ENCODE data around the gene MISP3. TPM values are rescaled to one million over a fixed set of nuclear protein-coding genes. Genes with fewer than 3 reads are reported as not detected.
"Not testable (repeated sequence)": the region's sequence is repeated elsewhere in the genome, so short reads cannot be mapped to it uniquely, and the experiment has no call there.

Gene MISP3
- polyA plus RNA-seq, 2 of the 4 experiments (the other 2 are of a cell fraction): 1.9 to 2.3 TPM

DNA sequence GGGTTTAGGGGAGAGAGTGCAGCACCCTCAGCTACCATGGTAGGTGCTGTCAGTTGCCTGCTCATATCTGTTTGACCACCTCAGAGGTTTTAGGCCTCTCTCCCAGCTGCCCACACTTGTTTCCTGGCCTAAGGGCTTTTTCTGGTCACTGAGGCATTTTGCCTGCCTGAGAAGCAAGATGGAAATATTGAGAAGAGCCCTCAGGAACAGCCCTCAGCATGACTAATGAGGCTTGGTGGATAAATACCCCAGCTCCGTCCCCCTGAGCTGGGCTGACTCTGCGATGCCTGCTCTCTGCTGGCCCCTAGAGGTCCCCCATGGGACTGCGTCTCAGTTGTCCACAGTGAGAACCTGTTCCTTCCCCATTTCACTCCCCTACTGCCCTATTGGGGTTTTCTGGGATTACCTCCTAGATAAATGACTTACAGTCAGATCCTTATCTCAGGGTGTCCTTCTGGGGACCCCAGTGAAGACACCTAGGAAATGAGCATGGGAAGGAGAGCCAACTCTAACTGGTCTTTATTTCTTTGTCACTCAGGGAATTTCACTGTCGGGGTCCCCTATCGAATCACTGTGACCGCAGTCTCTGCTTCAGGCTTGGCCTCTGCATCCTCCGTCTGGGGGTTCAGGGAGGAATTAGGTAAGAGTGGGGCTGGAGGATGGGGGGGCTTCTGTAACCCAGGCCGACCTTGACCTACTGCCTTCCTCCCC lies 24.0 kb upstream of the MISP3 start:
- Histone ChIP-seq H3K9me3 (0 out of 3 replicates have a peak, but pooled peaks cover 3% of the 10 kb centered on the region), H3K4me3 (no peak overlapping the region), H3K4me2 (no peak overlapping the region), H3K27ac (no peak overlapping the region), H3K4me1 (no peaks in the 10 kb centered on the region)
- POLR2A ChIA-PET: no interaction called here
- DNase-seq (ENCODE audit: low read depth in 1 of 2, low spot score in 1 of 2) (peak; percentile 44 to 54), FAIRE-seq (no peak), ATAC-seq (peak in 1 of 2 experiments; percentile 69; a peak in 3 of 6 replicates)
- TF ChIP-seq HOXB5 (CRISPR knock-in tag; IDR thresholded peaks at IDR 0.05) (no peak), CBX8 (IDR thresholded peaks at IDR 0.05) (no peak), CHD2 (IDR thresholded peaks at IDR 0.05; ENCODE audit: low read length, partially characterized antibody) (no peak), MAFK (IDR thresholded peaks at IDR 0.05; ENCODE audit: partially characterized antibody) (no peak), RAD21 (conservative IDR thresholded peaks at IDR 0.05 in 1 of 2, IDR thresholded peaks at IDR 0.05 in 1 of 2) (peak in 1 of 2 experiments; percentile 24; a peak in 1 of 5 replicates), FOSL2 (IDR thresholded peaks at IDR 0.05) (no peak), FOSL2 (CRISPR knock-in tag; IDR thresholded peaks at IDR 0.05) (no peak), GATA3 (IDR thresholded peaks at IDR 0.05; ENCODE audit: borderline replicate concordance) (no peak)
- TF ChIP-seq, protein P1, sequence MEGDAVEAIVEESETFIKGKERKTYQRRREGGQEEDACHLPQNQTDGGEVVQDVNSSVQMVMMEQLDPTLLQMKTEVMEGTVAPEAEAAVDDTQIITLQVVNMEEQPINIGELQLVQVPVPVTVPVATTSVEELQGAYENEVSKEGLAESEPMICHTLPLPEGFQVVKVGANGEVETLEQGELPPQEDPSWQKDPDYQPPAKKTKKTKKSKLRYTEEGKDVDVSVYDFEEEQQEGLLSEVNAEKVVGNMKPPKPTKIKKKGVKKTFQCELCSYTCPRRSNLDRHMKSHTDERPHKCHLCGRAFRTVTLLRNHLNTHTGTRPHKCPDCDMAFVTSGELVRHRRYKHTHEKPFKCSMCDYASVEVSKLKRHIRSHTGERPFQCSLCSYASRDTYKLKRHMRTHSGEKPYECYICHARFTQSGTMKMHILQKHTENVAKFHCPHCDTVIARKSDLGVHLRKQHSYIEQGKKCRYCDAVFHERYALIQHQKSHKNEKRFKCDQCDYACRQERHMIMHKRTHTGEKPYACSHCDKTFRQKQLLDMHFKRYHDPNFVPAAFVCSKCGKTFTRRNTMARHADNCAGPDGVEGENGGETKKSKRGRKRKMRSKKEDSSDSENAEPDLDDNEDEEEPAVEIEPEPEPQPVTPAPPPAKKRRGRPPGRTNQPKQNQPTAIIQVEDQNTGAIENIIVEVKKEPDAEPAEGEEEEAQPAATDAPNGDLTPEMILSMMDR (IDR thresholded peaks at IDR 0.05): peak; percentile 30
- CTCF ChIA-PET: interaction anchor here (0.8 to 4.3 kb wide), 8 partner anchors 10 to 41 kb away, joined by 3 to 33 read pairs (median 4); partner anchors contain the start of genes IL27RA and MISP3
- WGBS (ENCODE audit: missing lambda C conversion rate): 83% methylated on average over 7 of the region's 8 CpGs

DNA sequence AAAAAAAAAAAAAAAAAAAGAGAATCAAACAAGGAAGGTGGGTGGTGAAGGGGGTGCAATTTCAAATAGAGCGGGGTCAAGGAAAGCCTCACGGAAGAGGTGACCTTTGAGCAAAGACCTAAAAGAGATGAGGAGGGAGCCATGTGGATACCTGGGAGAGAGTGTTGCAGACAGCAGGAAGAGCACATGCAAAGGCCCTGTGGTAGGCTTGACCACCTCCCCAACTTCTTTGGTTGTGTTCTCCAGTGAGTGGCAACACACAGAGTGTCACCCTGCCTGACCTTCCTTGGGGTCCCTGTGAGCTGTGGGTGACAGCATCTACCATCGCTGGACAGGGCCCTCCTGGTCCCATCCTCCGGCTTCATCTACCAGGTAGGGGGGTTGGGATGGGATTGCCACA lies 22.1 kb upstream of the MISP3 start:
- DNase-seq (ENCODE audit: low read depth in 1 of 2, low spot score in 1 of 2): no peak
- ChIA-PET CTCF (interaction anchor here (1.1 to 4.2 kb wide), 4 partner anchors 8 to 170 kb away, joined by 3 to 33 read pairs (median 7); no protein-coding TSS in a partner anchor), POLR2A (no interaction called here)
- no peaks in the 10 kb centered on the region for H3K4me1 ChIP-seq
- no peak overlapping the region for H3K4me3 ChIP-seq
- TF ChIP-seq POLR2AphosphoS2 (conservative IDR thresholded peaks at IDR 0.05; ENCODE audit: low read length) (no peak), ESRRA (IDR thresholded peaks at IDR 0.05; ENCODE audit: borderline replicate concordance, low read length) (no peak), NR3C1 (IDR thresholded peaks at IDR 0.05) (no peak), CHD4 (IDR thresholded peaks at IDR 0.05; ENCODE audit: borderline replicate concordance) (no peak), TP53 (CRISPR knock-in tag; IDR thresholded peaks at IDR 0.05) (no peak), EP300 (IDR thresholded peaks at IDR 0.05) (no peak), KDM5A (IDR thresholded peaks at IDR 0.05) (no peak), HOXB5 (CRISPR knock-in tag; IDR thresholded peaks at IDR 0.05) (no peak), FOXS1 (CRISPR knock-in tag; IDR thresholded peaks at IDR 0.05) (no peak), MYC (IDR thresholded peaks at IDR 0.05; ENCODE audit: borderline replicate concordance, low read length) (no peak), RNF2 (IDR thresholded peaks at IDR 0.05; ENCODE audit: borderline replicate concordance, low read depth) (no peak), FOSL2 (IDR thresholded peaks at IDR 0.05) (no peak), FOSL2 (CRISPR knock-in tag; IDR thresholded peaks at IDR 0.05) (no peak), CBX2 (IDR thresholded peaks at IDR 0.05; ENCODE audit: borderline replicate concordance, low read depth) (no peak), NFE2L2 (conservative IDR thresholded peaks at IDR 0.05; ENCODE audit: low read length) (no peak)
- TF ChIP-seq, protein P2, sequence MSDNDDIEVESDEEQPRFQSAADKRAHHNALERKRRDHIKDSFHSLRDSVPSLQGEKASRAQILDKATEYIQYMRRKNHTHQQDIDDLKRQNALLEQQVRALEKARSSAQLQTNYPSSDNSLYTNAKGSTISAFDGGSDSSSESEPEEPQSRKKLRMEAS (IDR thresholded peaks at IDR 0.05): no peak
- TF ChIP-seq, protein P3, sequence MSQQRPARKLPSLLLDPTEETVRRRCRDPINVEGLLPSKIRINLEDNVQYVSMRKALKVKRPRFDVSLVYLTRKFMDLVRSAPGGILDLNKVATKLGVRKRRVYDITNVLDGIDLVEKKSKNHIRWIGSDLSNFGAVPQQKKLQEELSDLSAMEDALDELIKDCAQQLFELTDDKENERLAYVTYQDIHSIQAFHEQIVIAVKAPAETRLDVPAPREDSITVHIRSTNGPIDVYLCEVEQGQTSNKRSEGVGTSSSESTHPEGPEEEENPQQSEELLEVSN (IDR thresholded peaks at IDR 0.05; ENCODE audit: borderline replicate concordance, low read depth): no peak
- TF ChIP-seq, protein P4, sequence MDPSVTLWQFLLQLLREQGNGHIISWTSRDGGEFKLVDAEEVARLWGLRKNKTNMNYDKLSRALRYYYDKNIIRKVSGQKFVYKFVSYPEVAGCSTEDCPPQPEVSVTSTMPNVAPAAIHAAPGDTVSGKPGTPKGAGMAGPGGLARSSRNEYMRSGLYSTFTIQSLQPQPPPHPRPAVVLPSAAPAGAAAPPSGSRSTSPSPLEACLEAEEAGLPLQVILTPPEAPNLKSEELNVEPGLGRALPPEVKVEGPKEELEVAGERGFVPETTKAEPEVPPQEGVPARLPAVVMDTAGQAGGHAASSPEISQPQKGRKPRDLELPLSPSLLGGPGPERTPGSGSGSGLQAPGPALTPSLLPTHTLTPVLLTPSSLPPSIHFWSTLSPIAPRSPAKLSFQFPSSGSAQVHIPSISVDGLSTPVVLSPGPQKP (IDR thresholded peaks at IDR 0.05; ENCODE audit: low read depth, low read length): no peak
- TF ChIP-seq, protein P5, sequence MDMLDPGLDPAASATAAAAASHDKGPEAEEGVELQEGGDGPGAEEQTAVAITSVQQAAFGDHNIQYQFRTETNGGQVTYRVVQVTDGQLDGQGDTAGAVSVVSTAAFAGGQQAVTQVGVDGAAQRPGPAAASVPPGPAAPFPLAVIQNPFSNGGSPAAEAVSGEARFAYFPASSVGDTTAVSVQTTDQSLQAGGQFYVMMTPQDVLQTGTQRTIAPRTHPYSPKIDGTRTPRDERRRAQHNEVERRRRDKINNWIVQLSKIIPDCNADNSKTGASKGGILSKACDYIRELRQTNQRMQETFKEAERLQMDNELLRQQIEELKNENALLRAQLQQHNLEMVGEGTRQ (IDR thresholded peaks at IDR 0.05): no peak
- TF ChIP-seq, protein P6, sequence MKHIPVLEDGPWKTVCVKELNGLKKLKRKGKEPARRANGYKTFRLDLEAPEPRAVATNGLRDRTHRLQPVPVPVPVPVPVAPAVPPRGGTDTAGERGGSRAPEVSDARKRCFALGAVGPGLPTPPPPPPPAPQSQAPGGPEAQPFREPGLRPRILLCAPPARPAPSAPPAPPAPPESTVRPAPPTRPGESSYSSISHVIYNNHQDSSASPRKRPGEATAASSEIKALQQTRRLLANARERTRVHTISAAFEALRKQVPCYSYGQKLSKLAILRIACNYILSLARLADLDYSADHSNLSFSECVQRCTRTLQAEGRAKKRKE (CRISPR knock-in tag; IDR thresholded peaks at IDR 0.05; ENCODE audit: low read depth): no peak
- TF ChIP-seq, protein P7, sequence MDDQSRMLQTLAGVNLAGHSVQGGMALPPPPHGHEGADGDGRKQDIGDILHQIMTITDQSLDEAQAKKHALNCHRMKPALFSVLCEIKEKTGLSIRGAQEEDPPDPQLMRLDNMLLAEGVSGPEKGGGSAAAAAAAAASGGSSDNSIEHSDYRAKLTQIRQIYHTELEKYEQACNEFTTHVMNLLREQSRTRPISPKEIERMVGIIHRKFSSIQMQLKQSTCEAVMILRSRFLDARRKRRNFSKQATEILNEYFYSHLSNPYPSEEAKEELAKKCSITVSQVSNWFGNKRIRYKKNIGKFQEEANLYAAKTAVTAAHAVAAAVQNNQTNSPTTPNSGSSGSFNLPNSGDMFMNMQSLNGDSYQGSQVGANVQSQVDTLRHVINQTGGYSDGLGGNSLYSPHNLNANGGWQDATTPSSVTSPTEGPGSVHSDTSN (IDR thresholded peaks at IDR 0.05): no peak
- 0 out of 3 replicates have a peak, but pooled peaks cover 3% of the 10 kb centered on the region for H3K9me3 ChIP-seq
- ATAC-seq: no peak
- H3K4me2 ChIP-seq: no peak overlapping the region
- H3K27ac ChIP-seq: no peak overlapping the region
- FAIRE-seq: no peak
- 94% methylated on average over 4 of the region's 4 CpGs for WGBS (ENCODE audit: missing lambda C conversion rate)

DNA sequence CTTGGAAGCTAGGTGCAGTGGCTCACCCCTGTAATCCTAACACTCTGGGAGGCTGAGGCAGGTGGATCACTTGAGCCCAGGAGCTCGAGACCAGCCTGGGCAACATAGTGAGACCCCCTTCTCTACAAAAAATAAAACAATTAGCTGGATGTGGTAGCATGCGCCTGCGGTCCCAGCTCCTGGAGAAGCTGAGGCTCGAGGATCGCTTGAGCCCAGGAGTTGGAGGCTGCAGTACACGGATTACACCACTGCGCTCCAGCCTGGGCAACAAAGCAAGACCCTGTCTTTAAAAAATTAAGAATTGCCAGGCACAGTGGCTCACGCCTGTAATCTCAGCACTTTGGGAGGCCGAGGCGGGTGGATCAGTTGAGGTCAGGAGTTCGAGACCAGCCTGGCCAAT lies 21.6 kb upstream of the MISP3 start:
- H3K27ac ChIP-seq; DNase-seq (ENCODE audit: low read depth in 1 of 2, low spot score in 1 of 2); H3K9me3 ChIP-seq; H3K4me2 ChIP-seq; ATAC-seq; POLR2A ChIA-PET; FAIRE-seq; H3K4me3 ChIP-seq; H3K4me1 ChIP-seq: not testable (repeated sequence)
- 93% methylated on average over 11 of the region's 11 CpGs for WGBS (ENCODE audit: missing lambda C conversion rate)
- CTCF ChIA-PET: interaction anchor here (1.1 to 4.2 kb wide), 5 partner anchors 8 to 171 kb away, joined by 3 to 33 read pairs (median 5); no protein-coding TSS in a partner anchor
